ENCODE results near the gene FAM210B. TPM values are rescaled to one million over a fixed set of nuclear protein-coding genes. Genes with fewer than 3 reads are reported as not detected.

FAM210B gene
- total and polyA plus RNA-seq, 11 donors, result 32.6 to 69.8 (median 56.2) TPM

DNA sequence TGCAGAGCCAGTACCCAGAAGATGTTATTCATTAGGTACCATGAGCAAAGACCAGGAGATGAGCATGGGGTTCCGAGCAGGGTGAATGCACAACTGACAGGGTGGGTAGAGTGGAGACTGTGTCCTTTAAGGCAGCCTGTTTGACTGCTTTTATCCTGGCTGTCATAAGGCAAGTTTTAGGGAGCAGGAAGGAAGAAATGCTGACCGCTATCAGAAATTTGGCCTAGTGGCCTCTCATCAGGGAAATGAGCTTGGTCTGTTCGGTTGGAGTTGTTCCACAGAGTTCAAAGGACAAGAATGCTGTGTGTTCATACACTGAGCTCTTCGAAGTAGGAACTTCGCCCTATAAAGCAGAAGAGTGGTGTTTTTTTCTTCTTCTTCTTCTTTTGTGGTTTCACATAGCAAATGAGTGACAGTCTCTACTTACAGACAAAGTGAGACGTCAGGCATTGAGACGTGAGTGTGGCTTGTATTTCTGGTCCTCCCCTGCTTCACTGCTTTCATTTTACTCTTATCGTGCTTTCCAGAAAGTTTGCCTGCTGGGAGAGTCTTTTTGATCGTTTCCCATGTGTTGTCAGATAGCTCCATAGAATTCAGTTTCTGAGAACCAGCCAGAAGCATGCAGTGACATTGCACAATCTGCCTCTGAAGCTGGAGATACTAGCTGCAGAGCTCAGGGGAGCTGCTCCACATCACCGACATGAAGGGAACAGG, 53.1 kb downstream of the FAM210B start, which contains the start of gene CASS4:
Gene CASS4, plus strand, starts transcription at position 502 of the 714 bp plus-strand sequence. Its CDS starts 199 bp downstream, at position 701.
- ATAC-seq (peak; percentile 57 to 87 (median 78)), DNase-seq (peak in 2 of 5 donors; percentile 30 to 47)
- Histone ChIP-seq H3K4me1 (peaks cover 0 to 76% (median 20%) of the 10 kb centered on the region in 12 donors), H3K27ac (peak within 1 kb of the TSS in 11 of 12 donors; percentile 47 to 89 (median 68)), H3K36me3 (peaks cover 0 to 21% (median 13%) of the 10 kb centered on the region in 9 donors), H3K27me3 (no peaks in the 10 kb centered on the region), H3K9me3 (no peaks in the 10 kb centered on the region), H3K4me3 (peak within 1 kb of the TSS in 9 of 12 donors; percentile 6 to 60 (median 31))
- 28 to 42% (median 40%) methylated on average over 10 of the region's 10 CpGs for WGBS, 4 donors
- intact Hi-C loops (cut with DNase I), result no loop called here
- TF ChIP-seq POLR2A (IDR thresholded peaks at IDR 0.05), result no peak
- TF ChIP-seq, protein P1, sequence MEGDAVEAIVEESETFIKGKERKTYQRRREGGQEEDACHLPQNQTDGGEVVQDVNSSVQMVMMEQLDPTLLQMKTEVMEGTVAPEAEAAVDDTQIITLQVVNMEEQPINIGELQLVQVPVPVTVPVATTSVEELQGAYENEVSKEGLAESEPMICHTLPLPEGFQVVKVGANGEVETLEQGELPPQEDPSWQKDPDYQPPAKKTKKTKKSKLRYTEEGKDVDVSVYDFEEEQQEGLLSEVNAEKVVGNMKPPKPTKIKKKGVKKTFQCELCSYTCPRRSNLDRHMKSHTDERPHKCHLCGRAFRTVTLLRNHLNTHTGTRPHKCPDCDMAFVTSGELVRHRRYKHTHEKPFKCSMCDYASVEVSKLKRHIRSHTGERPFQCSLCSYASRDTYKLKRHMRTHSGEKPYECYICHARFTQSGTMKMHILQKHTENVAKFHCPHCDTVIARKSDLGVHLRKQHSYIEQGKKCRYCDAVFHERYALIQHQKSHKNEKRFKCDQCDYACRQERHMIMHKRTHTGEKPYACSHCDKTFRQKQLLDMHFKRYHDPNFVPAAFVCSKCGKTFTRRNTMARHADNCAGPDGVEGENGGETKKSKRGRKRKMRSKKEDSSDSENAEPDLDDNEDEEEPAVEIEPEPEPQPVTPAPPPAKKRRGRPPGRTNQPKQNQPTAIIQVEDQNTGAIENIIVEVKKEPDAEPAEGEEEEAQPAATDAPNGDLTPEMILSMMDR (IDR thresholded peaks at IDR 0.05), result no peak

- intact Hi-C loops (cut with DNase I), result no loop called here
- Histone ChIP-seq H3K27me3 (no peaks in the 10 kb centered on the region), H3K4me1 (peaks cover 0 to 81% (median 20%) of the 10 kb centered on the region in 12 donors), H3K27ac (peak overlapping the region in 11 of 12 donors; percentile 47 to 89 (median 68)), H3K9me3 (no peaks in the 10 kb centered on the region), H3K36me3 (peaks cover 0 to 16% (median 8%) of the 10 kb centered on the region in 9 donors), H3K4me3 (peak overlapping the region in 9 of 12 donors; percentile 6 to 60 (median 31))
- ATAC-seq (no peak), DNase-seq (no peak)
- TF ChIP-seq, protein P1 (IDR thresholded peaks at IDR 0.05), result no peak
- TF ChIP-seq POLR2A (IDR thresholded peaks at IDR 0.05), result no peak
- WGBS, 4 donors, result 83 to 92% (median 85%) methylated on average over 7 of the region's 7 CpGs
Observed at GRCh38 chr20:56412473-56412790, 53.7 kb downstream of the FAM210B start.

DNA sequence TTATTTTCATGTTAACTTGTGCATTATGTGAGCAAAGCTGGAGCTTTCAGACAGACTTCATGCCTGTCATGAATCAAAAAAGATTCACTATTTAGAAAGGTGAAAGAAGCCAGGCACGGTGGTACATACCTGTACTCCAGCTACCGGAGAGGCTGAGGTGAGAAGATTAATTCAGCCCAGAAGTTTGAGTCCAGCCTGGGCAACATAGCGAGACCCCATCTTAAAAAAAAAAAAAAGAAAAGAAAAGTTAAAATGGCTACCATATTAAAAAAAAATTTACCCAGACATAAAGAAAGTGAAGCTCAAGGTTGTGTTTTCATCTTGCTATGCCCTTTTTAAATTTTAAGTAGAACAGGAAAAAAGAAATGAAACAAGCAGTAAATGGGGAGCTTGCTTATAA, 54.2 kb downstream of the FAM210B start:
- Histone ChIP-seq H3K9me3 (no peaks in the 10 kb centered on the region), H3K27ac (peak overlapping the region in 10 of 12 donors; percentile 32 to 89 (median 72)), H3K4me1 (peaks cover 0 to 86% (median 21%) of the 10 kb centered on the region in 12 donors), H3K4me3 (peak overlapping the region in 6 of 12 donors; percentile 22 to 60 (median 38)), H3K27me3 (no peaks in the 10 kb centered on the region), H3K36me3 (peaks cover 0 to 11% (median 3%) of the 10 kb centered on the region in 9 donors)
- ATAC-seq, result no peak
- intact Hi-C loops (cut with DNase I), result no loop called here
- WGBS, 4 donors, result 96 to 100% (median 97%) methylated on average over 3 of the region's 3 CpGs
- TF ChIP-seq, protein P1 (IDR thresholded peaks at IDR 0.05), result no peak
- TF ChIP-seq POLR2A (IDR thresholded peaks at IDR 0.05), result no peak
- DNase-seq, result no peak

All from heart left ventricle (tissue), 16 donors.